Cardiac septum (tissue), 1 donor: ENCODE measurements around the gene DACH1. TPM values are rescaled to one million over a fixed set of nuclear protein-coding genes. Genes with fewer than 3 reads are reported as not detected.

ENCODE experiments used
- DNase-seq: peaks from one replicate; pipeline ENCODE4 v3.0.0-alpha.2; 2020; ENCODE audit warnings: low spot score
- intact Hi-C: fragments of 100-400 bp; cut with DNase I; formaldehyde crosslinking; loops from one replicate; pipeline ENCODE4 v1.14.0; 2022
- total RNA-seq: library from RNA; stranded (reverse); fragmentation: NEBNext Ultra II Directional; extraction: Animal tissue kit (Norgen Biotek cat#: 25700); gene quantifications from one replicate; pipeline ENCODE4 v1.2.1, GENCODE V29; 2021
- donor health status: DM: no; HTN: no; CAD: no.

Gene DACH1
- total RNA-seq, 1 donor from 2014 or later: 1.00 TPM

- intact Hi-C loops: no loop called here
- DNase-seq: no peak
Observed at GRCh38 chr13:71536201-71536600, 330.8 kb downstream of the DACH1 start.

GRCh38 chr13:71524613-71525304 is 342.2 kb downstream of the DACH1 start:
- intact Hi-C loops: no loop called here
- no peak for DNase-seq

GRCh38 chr13:71524245-71524612 is 342.8 kb downstream of the DACH1 start:
- intact Hi-C loops: no loop called here
- DNase-seq: no peak

- intact Hi-C loops: no loop called here
- no peak for DNase-seq
Observed at GRCh38 chr13:71522941-71523526, 344.0 kb downstream of the DACH1 start.

- no peak for DNase-seq
- intact Hi-C loops: no loop called here
Observed at GRCh38 chr13:71517004-71517403, 350.0 kb downstream of the DACH1 start.

- intact Hi-C loops: no loop called here
- DNase-seq: no peak
Observed at GRCh38 chr13:71516521-71516920, 350.5 kb downstream of the DACH1 start.

- intact Hi-C loops: no loop called here
- DNase-seq: no peak
Observed at GRCh38 chr13:71515744-71516038, 351.3 kb downstream of the DACH1 start.

GRCh38 chr13:71514900-71515743 is 351.9 kb downstream of the DACH1 start:
- intact Hi-C loops: no loop called here
- DNase-seq: no peak

- no peak for DNase-seq
- intact Hi-C loops: no loop called here
Observed at GRCh38 chr13:71513411-71514033, 353.5 kb downstream of the DACH1 start.

GRCh38 chr13:71503781-71504180 is 363.2 kb downstream of the DACH1 start:
- intact Hi-C loops: no loop called here

GRCh38 chr13:71499944-71500514 is 367.0 kb downstream of the DACH1 start:
- DNase-seq: no peak
- intact Hi-C loops: no loop called here

More at GRCh38 chr13:71503781-71504180, 363.2 kb downstream of the DACH1 start:
- no peak for DNase-seq

- intact Hi-C loops: no loop called here
- no peak for DNase-seq
Observed at GRCh38 chr13:71499235-71499634, 367.8 kb downstream of the DACH1 start.

- no peak for DNase-seq
- intact Hi-C loops: no loop called here
Observed at GRCh38 chr13:71493189-71493588, 373.8 kb downstream of the DACH1 start.

- no peak for DNase-seq
- intact Hi-C loops: no loop called here
Observed at GRCh38 chr13:71492346-71492871, 374.6 kb downstream of the DACH1 start.

- no peak for DNase-seq
- intact Hi-C loops: no loop called here
Observed at GRCh38 chr13:71491010-71491409, 376.0 kb downstream of the DACH1 start.

- no peak for DNase-seq
- intact Hi-C loops: no loop called here
Observed at GRCh38 chr13:71489041-71489440, 378.0 kb downstream of the DACH1 start.

GRCh38 chr13:71488201-71488600 is 378.8 kb downstream of the DACH1 start:
- intact Hi-C loops: no loop called here

GRCh38 chr13:71485913-71486312 is 381.1 kb downstream of the DACH1 start:
- intact Hi-C loops: no loop called here
- no peak for DNase-seq

More at GRCh38 chr13:71488201-71488600, 378.8 kb downstream of the DACH1 start:
- DNase-seq: no peak

GRCh38 chr13:71483733-71484132 is 383.3 kb downstream of the DACH1 start:
- intact Hi-C loops: no loop called here

GRCh38 chr13:71481501-71481900 is 385.5 kb downstream of the DACH1 start:
- intact Hi-C loops: no loop called here
- DNase-seq: no peak

More at GRCh38 chr13:71483733-71484132, 383.3 kb downstream of the DACH1 start:
- DNase-seq: no peak
